GM20000 (cell line): ENCODE measurements around the gene MBIP.

ENCODE experiments used
- DNase-seq: peaks from one replicate; pipeline ENCODE4 v3.0.0; 2012; ENCODE audit warnings: low spot score
- TF ChIP-seq, protein P1 (sequence below): IDR thresholded peaks from 2 replicates; pipeline ENCODE4 v1.5.1; 2012; ENCODE audit warnings: mild to moderate bottlenecking, control low read depth; ENCODE audit errors: extremely low read depth, missing control alignments

MBIP gene

GRCh38 chr14:36325853-36326252 lies 5.4 kb upstream of the MBIP start:
- TF ChIP-seq, protein P1, sequence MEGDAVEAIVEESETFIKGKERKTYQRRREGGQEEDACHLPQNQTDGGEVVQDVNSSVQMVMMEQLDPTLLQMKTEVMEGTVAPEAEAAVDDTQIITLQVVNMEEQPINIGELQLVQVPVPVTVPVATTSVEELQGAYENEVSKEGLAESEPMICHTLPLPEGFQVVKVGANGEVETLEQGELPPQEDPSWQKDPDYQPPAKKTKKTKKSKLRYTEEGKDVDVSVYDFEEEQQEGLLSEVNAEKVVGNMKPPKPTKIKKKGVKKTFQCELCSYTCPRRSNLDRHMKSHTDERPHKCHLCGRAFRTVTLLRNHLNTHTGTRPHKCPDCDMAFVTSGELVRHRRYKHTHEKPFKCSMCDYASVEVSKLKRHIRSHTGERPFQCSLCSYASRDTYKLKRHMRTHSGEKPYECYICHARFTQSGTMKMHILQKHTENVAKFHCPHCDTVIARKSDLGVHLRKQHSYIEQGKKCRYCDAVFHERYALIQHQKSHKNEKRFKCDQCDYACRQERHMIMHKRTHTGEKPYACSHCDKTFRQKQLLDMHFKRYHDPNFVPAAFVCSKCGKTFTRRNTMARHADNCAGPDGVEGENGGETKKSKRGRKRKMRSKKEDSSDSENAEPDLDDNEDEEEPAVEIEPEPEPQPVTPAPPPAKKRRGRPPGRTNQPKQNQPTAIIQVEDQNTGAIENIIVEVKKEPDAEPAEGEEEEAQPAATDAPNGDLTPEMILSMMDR: no peak
- no peak for DNase-seq

GRCh38 chr14:36324897-36325296 lies 4.5 kb upstream of the MBIP start:
- TF ChIP-seq, protein P1: no peak
- DNase-seq: no peak

DNA sequence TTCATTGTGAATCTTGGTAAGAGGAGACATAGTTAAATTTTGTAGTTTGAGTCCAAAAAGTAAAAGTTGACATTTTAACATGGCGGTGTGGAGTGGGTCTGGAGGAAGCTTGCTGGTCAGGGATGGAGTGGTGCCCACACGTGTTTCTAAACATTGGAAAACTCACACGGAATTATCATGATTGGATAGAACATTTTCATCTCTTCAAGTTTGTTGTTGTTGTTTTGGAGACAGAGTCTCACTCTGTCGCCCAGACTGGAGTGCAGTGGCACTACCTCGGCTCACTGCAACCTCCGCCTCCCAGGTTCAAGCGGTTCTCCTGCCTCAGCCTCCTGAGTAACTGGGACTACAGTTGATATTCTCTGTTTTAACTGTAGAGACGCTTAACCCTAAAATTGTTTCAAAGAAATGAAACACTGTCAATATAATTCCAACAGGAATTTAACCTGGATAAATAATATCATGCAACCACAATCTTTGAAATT lies 502 bp upstream of the MBIP start:
- TF ChIP-seq, protein P1: no peak
- no peak for DNase-seq

DNA sequence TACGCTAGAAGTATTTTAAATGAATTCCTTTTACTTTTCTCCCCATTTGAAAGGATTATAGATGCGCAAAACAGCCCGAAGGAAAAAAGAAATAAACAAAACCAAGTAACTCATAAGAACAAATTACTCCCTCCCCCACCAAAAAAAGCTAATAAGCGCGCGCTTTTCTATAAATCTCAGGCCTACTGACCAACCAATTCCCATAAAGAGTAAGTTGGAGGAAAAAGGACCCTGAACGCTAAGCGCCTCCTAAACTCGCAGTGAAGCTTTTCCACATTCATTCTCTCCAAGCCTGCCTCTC lies 588 bp downstream of the MBIP start:
- TF ChIP-seq, protein P1: no peak
- DNase-seq: no peak

- TF ChIP-seq, protein P1: no peak
- DNase-seq: no peak
These were observed 2.8 kb downstream of the MBIP start for GRCh38 chr14:36317650-36318049.

DNA sequence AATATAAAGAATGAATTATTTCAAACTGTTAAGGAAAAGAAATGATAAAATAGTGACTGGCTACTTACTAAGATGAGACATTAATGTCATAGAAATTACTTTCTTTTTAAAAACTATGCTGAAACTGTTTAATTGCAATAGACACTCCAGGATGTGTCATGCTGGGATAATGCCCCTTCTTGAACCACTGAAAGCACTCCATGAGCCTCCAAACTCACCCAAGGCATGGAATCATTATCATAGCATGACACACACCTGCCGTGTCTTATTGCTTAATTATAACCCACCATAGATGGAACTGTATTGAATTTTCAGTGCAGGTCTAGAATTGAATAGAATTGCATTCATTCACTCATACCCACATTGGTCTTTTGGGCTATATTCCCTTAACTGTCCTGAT lies 4.3 kb downstream of the MBIP start:
- no peak for DNase-seq

DNA sequence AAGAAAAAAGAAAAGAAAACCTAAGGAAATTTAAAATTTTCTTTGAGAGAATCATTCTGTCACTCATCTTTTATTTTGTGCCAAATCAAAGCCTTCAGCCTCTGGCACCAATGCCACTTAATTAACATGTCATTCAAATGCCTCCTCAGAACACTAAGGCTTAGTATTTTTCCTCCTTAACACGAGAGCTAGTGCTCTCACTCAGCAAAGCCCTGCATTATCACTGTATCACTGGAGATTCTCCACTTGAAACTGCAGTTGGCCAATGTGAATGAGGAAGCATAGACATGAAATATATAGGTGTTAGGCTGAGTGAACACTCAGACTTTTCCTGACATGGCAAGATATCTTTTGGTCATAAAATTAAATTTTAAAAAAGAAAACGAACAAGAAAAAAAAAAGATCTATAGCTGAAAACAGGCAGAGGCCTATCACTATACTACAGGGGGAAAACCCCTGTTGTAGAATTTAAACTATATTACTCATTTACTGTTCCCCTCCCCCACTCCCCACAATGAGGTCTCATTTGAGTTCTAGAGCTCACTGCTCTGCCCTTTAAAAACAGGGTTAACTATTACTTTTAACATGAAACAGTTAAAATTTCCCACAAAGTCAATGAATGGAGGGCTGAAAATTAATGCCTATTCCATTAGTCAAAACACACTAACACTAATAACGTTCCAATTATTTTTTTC lies 5.1 kb downstream of the MBIP start:
- TF ChIP-seq, protein P1: no peak
- peak; percentile 12 for DNase-seq

More for the DNA sequence above, 4.3 kb downstream of the MBIP start:
- TF ChIP-seq, protein P1: no peak
